ENCODE measurements around the gene DCP1A.
"Not testable (repeated sequence)": the region's sequence is repeated elsewhere in the genome, so short reads cannot be mapped to it uniquely, and the experiment has no call there.

Gene DCP1A

DNA sequence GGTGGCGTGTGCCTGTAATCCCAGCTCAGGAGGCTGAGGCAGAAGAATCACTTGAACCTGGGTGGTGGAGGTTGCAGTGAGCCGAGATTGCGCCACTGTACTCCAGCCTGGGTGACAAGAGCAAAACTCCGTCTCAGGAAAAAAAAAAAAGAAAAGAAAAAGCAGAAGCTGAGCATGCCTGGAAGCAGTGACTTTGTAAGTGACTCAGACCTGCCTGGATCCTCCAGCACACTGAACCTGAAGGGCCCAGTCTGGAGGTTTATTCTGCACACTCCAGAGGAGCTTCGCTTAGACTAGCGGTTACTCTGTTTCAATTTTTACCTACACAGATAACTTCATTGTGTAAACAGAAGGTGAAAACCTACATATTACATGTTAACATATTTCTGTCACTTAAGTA lies 19.4 kb downstream of the DCP1A start:
- not testable (repeated sequence) for DNase-seq

DNA sequence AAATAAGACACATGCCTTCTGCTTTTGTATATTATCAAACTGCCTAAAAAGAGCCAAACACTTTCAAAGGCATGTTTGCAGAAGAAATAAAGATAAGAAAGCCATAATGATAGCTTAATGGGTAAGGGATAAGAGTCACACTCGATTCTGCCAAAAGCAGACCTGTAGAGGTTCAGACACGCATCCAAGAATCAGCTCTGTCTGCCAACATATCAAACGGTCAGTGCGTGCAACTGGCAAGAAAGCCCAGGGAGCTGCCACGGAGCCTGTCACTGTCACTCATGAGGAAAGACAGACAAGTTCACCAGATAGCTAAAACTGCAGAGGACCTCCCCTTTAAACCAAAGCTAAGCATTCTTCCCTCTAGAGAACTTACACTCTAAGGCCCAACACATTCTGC lies 23.2 kb downstream of the DCP1A start:
- no peak for DNase-seq

DNA sequence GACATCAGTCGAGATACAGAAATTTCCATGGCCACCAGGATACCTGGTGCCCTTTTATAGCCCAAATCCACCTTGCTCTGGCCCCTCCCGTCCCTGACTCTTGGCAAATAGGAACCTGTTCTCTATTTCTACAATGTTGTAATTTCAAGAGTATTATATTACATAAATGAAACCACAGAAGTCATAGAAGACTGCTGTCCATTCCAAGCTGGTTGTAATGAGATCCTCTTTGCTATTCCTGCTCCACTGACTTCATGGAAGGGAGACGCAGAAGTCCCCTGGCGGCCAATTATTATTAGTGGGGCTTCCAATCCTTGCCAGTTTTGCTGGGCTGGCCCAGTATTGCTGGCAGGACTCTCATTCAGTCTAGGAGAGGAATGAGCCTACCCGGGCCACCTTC lies 26.6 kb downstream of the DCP1A start:
- DNase-seq = no peak

DNA sequence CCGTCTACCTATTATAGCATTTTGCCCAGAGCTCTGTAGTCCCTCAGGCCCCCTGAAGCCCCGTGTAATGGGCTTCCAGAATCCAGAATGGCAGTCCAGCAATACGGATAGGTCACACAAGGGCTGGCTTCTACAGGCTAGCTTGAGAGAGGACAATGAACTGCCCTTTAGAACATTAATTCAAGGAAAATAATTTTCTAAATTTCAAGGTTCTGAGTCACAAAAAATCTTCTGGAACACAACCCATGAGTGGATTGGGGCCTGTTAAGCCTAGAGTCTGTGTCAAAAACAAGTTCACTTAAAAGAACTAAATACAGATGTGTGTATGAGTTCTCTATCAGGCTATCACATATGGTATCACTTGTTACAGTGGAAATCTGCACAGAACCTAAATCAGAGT lies 28.8 kb downstream of the DCP1A start:
- DNase-seq = no peak

DNA sequence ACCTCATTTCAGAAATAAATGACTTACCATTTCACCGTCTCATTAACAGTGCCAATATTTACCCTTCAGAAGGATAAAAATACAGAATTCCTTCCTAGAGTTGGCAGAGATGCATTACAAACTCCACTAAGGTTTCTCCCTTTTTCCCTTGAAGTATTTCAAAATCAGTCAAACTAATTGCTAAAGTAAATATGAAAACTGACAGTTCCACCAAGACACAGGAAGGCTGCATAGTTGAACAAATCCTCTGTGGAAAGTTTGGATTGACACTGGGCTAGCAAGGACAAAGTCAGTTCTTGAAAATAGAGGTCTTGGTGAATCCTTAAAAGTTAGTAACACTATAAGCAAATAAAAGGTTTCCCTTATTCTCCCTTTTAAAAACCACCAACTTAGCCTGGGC lies 34.5 kb downstream of the DCP1A start:
- DNase-seq = no peak

DNA sequence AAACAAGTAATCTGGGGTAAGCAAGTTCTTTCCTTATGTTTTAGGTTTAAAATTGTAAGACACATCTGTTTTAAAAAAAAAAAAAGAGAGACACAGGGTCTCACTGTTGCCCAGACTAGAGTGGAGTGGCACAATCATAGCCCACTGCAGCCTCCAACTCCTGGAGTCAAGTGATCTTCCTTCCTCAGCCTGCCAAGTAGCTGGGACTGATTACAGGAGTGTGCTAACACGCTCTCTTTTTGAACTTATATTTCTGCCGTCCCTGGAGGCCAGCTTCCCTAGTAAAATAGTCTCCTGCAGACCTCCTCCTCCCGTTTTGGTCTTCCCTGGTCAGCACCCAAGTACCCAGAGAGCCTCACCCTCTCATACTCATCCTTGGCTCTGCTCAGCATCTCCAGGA lies 35.5 kb downstream of the DCP1A start:
- DNase-seq = no peak

DNA sequence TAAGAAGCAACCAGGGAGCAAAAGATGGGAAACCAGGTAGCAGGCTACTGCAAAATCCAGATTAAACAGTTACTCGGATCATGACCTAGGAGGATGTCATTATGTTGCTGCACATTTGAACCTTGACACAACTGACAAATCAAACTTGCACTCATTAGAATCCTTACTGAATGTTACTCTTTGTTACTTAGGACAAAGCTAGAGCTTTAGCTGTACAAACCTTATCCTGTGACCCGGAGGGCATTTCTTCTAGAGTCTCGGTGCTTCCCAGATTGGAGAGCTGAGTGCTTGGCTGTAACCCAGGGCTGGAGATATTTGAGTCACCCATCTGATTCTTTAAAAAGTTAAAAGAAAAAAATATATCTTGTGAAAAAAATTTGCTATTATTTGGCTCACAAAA lies 43.4 kb downstream of the DCP1A start:
- DNase-seq = no peak

DNA sequence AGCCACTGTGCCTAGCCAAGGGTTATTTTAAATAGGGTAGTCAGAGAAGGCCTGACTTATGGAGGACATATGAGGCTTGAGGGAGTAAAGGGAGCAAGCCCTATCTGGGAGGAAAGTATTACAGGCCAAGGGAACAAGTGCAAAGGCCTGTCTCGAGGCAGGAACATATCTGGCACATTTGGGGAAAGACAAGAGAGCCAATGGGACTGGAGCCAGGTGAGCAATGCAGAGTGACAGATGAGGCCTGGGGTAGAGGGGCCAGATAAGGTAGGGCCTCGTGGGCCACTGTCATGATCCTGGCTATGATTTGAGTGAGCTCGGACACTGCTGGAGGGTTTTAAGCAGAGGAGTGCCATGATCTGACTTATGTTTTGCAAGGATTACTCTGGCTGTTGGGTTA lies 43.8 kb downstream of the DCP1A start:
- no peak for DNase-seq

DNA sequence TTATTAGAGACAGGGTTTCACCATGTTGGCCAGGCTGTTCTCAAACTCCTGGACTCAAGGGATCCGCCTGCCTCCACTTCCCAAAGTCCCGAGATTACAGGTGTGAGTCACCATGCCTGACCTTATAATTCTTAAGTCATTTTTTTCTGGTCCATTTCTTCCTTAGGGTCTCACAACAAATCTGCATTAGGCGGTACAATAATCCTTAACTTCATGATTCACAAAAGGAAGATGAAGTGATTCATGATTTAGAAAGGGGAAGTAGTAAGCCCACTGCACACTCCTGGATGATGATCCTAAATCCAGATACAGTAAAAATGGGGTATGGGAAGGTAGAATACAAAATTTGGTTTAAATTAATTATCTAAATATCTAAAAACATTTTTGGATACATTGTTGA lies 46.5 kb downstream of the DCP1A start:
- DNase-seq = no peak

DNA sequence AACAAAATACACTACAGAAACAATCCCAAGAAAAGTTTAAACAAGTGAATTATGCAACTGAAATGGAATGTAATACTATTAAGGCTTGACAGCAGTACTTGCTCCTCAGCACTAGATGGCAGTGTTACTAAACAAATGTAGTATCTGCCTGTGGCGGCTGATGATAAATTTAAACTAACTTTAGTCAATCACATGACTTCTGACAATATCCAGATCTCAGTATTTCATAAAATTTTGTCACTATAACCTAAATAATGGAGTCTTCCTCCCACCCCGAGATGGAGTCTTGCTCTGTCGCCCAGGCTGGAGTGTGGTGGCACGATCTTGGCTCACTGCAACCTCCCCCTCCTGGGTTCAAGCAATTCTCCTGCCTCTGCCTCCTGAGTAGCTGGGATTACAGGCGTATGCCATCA lies 47.7 kb downstream of the DCP1A start:
- peak; percentile 10 for DNase-seq

DNA sequence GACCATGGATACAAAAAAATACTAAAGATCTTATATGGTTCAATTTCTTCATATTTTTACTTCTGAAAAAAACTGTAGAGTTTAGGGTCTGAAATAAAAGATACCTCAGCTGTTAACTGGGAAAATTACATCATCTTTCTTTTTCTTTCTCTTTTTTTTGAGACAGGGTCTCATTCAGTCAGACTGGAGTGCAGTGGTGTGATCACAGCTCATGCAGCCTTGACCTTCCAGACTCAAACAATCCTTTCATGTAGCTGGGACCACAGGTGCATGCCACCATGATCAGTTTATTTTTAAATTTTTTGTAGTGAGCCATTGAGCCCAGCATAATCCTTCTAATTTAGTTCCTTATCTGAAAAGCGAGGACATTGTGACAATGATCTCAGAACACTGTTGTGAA lies 51.9 kb downstream of the DCP1A start:
- DNase-seq = no peak

DNA sequence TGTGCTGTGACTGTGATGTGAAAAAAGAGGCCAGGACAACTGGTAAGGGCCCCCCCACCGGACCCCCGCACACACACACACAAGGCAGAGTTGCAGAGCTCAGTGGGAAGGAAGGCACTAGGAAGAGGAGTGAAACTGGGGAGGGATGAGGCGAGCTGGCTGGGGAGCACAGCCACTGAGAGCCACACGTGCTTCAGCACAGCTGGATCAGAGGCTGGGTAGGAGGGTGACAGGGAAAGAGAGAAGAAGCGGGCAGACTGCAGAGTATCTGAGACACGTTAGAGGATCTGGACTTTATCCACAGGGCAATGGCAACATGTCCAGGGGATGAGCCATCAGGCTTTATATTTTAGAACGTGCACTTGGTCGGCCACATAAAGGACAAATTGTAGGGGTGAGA lies 53.5 kb downstream of the DCP1A start:
- DNase-seq = no peak

DNA sequence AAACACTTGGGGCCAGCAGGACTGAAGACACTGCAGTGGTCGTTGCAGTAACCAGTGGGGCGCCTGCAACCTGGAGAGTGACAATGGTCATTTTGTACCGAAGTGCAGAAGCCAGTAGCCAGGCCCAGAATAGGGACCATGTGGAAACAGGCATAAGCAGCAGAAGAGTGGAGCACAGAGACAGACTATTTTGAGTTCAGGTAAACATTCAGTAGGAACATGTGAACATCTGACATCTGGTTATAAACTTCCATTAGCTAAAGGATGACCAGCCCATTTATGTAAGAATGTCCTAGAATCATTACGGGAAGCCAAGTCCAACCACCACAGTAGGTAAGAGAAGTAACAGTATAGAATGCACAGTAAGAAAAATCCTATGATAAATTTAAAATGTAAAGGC lies 59.1 kb downstream of the DCP1A start:
- no peak for DNase-seq

DNA sequence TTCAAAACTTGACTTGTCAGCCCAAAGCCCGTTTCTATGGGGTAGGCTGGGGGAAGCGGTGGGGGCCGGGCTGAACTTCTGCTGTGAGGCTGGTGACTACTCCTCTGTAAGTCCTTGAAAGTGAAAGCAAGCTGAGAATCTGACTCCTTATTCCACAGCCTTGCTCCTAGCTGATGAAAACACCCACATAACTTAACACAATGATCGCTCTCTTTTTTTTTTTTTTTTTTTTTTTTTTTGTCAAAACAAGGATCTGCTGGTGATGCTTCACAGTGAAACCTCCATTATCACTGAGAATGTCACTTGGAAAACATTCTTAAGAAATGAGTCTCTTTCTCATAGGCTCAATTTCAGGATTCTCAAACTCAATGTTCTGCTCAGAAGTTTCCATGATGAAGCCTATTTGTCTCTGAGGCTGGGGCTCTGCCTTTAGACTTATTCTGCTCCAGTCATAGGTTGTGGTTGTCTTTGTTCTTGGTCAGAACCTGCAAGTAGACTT lies 60.2 kb downstream of the DCP1A start:
- no peak for DNase-seq

DNA sequence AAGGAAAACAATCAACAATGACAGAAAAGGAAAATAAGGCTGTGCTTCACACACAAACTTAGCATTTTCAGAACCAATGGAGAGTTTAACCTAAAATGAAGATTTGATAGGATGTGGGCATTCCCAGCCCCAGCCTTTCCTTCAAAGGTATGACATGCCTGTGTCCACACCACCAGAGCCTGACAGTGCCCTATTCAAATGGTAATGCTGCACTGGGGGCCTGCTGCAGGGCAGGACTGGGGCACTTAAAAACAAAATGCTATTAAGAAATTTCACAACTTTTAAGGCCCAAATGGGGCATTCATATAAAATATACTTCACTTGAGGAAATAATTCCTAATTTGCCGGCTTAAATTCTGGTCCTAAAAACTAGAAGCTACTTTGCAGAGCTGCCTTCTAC lies 60.6 kb downstream of the DCP1A start:
- DNase-seq = no peak

DNA sequence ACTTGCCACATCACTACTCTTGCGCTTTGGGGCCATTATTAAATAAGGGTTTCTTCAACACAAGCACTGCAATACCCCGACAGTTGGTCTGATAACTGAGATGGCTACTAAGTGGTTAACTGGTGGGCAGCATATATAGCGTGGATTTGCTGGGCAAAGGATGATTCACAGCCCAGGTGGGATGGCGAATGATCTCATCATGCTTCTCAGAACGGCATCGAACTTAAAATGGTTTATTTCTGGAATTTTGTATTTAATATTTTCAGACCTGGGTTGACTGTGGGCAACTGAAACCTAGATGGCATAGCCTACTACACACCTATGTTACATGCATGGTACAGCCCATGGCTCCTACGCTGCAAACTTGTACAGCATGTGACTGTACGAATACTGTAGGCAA lies 64.8 kb downstream of the DCP1A start:
- no peak for DNase-seq

DNA sequence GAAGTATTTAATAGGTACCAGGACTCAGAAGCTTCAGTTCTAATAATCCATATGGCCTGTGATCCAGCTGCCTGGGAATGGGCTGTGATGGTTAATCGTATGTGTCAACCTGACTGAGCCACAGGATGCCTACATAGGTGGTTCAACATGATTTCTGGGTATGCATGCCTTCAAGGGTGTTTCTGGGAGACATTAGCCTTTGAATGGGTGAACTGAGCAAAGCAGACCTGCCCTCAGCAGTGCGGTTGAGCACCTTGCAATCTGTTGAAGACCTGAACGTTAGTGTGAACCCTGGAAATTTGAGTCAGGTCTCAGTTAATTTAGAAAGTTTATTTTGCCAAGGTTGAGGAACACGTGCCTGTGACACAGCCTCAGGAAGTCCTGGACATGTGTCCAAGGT lies 68.7 kb downstream of the DCP1A start:
- DNase-seq = no peak

DNA sequence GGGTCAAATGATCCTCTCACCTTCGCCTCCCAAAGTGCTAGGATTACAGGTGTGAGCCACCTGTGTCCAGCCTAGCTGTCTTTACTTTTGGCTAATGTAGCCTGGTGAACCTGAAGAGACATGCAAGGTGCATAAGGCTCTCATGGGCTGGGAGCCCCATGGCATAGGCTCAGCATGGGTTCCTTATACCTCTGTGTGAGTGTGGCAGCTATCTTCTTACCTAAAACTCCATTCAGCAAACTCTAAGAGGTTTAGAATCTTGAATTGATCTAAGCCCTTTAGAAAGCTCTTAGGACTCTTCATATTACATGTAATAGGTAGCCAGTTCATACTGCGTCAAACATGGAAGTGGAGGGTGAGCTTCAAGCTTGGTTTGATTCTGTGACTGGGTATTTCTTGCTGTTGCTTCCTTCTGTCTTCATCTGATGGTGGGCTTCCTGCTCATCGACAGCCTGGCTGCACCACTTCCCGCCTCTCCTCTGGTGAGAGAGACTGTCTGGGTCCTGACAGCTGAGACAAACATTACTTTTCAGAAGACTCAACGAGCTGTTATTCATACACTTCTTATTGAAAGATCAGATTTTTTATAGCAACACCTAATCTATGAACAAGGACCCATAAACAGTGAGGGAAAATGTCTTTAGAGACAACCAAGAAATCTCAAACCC lies 72.3 kb downstream of the DCP1A start:
- DNase-seq = no peak

DNA sequence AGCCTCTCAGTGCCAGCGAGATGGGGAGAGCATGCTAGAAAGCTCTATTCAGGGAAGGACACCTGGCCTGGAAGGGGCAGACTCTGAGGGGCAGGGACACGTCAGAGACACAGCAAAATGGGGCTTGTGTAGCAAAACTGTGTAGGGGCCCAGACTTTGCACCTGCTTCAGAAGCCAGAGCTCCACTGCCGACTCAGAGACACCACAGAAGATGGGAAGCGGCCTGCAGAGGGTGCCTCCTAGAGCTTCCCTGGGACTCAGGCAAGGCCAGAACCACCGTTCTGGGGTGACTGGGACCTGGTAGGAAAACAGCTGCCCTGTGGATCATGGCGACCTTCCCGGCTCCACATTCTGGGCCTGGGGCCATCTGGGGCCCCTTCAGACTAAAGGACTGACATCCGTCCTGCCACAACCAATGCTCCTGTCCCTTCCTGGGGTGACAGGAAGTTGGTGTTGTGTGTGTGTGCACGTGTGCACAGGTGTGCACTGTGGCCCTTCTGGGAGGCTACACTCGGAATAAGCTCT lies 74.1 kb downstream of the DCP1A start:
- no peak for DNase-seq

DNA sequence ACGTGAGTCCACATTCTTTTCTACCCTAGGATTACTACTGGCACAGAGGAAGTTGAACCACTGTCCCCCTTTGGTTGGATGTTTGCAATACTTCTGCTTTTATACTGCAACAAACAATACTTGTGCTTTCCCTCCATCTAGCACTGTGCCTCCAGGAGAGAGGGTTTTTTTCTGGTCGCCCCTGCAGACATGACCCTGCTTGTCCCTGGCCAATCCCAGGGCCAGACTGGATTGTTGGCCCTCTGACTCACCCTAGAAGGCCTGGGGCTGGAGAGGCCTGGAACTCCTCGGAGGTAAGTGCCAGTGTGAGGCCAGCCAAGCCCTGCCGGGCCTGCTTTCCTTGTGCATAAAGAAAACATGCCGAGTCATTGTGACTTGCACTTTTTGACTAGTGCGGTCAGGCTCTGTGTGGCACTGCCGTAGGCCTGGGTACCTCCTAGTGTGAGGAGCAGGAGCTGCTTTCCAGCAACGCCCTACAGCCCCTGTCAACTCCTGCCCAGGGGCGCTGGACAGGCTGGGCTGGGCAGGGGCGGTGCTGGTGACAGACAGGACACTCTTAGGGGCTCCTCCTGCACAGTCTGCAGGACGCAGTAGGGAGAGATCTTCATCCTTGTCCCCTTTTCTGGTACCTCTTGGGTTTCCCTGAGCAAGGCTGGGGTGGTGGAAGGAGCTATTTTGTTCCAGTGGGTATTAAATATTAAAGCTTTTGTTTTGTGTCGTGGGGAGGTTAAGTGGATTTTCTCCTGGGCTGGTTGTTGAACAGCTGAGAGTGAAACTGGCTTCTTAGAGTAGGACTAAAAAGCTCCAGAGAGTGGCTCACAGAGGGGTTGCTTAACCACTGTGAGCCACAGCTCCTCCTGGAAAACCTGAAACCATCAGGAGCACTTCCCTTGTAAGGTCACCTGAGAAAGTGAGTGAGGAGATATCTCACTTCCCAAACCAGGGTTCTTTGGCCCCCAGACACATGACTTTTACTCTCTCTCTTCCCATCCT lies 77.2 kb downstream of the DCP1A start:
- DNase-seq = peak; percentile 40

DNA sequence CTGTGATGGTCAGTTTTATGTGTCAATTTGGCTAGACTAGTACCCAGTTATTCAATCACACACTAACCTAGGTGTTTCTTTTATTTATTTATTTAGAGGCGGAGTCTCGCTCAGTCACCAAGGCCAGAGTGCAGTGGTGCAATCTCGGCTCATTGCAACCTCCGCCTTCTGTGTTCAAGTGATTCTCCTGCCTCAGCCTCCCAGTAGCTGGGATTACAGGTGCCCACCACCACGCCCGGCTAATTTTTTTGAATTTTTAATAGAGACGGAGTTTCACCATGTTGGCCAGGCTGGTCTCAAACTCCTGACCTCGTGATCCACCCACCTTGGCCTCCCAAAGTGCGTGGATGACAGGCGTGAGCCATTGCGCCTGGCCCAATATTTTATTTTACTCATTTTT lies 78.2 kb downstream of the DCP1A start:
- not testable (repeated sequence) for DNase-seq

DNA sequence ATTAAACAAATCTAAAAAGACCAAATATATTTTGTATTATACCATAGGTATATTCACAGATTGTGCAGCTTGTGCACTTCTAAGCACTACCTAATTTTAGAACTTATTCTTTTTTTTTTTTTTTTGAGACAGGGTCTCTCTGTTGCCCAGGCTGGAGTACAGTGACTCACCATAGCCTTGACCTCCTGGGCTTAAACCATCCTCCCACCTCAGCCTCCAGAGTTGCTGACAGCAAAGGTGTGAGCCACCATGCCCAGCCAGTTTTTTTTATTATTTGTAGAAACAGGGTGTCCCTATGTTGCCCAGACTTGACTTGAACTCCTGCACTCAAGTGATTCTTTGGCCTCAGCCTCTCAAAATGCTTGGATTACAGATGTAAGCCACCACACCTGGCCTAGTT lies 79.6 kb downstream of the DCP1A start:
- DNase-seq = no peak

DNA sequence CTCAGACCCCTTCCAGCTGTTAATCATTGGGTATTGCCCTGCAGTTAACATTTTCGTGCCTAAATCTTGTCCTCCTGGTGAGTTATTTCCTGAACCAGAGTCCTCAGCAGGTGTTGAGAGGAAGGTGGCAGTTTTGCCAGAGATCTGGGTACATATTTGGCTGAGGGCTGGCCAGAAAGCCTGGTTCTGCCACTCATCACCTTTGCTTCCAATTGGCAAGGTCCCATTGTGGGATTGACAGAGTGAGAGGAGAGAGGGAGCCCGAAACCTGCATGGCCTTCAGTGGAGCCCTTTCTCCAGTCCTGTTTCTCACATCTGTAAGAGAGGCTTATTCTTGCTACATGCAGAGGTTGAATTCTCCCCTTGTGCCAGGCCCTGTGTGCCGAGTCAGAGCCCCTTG lies 82.6 kb downstream of the DCP1A start:
- no peak for DNase-seq

DNA sequence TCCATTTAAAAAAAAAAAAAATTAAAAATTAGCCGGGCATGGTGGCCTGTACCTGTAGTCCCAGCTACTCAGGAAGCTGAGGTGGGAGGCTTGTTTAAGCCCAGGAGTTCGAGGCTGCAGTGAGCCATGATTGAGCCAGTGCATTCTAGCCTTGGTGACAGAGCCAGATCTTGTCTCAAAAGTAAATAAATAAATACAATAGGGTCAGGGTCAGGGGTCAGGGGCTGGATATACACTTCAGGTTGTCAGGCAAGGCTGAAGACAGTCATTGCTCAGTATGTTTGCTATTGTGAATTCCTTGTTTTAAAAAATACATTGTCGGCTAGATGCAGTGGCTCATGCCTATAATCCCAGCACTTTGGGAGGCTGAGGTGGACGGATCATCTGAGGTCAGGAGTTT lies 83.4 kb downstream of the DCP1A start:
- no peak for DNase-seq

All from NCI-H1048 (cell line).